ENCODE data around the gene ABCC1. TPM values are rescaled to one million over a fixed set of nuclear protein-coding genes. Genes with fewer than 3 reads are reported as not detected.

ABCC1 gene
- total and polyA plus RNA-seq, 3 experiments from 2014 or later: 9.9 to 64.8 (median 64.6) TPM

DNA sequence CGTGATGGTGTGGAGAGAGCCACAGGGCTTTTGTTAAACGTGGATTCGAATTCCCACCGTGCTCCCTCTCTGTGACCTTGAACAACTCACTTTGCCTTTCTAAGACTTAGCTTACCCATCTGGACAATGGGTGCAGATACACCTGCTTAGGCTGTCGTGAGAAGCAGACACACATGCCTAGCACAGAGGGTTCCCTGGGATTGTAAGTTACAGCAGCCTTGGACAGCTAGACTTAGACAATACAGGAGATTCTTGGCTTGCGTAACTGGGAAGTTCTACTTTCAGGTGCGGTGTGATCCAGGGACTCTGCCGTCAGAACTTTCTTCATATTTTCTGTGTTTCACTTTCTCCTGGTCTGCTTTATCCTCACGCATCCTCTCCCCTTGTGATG is 127.0 kb downstream of the ABCC1 start:
- ChIA-PET POLR2A (no interaction called here), CTCF (no interaction called here)
- Mint-ChIP-seq H3K27ac (peak overlapping the region in 2 of 8 donors; percentile 43 to 79), H3K27me3 (no peaks in the 10 kb centered on the region), H3K4me1 (peaks cover 4 to 12% (median 9%) of the 10 kb centered on the region in 3 donors), H3K36me3 (peaks cover 0 to 88% (median 26%) of the 10 kb centered on the region in 3 donors), H3K4me3 (no peak overlapping the region), H3K9me3 (no peaks in the 10 kb centered on the region)
- H3K4me3 ChIP-seq (ENCODE audit: low read length): no peak overlapping the region
- peaks cover 20% of the 10 kb centered on the region for H3K36me3 ChIP-seq (ENCODE audit: insufficient read depth, low read length)
- no peaks in the 10 kb centered on the region for H3K9me3 ChIP-seq (ENCODE audit: low read length)
- no peak for DNase-seq
- H3K27ac ChIP-seq (ENCODE audit: low read depth, low read length): no peak overlapping the region
- no peaks in the 10 kb centered on the region for H3K4me1 ChIP-seq (ENCODE audit: insufficient read depth, low read length)
- no peaks in the 10 kb centered on the region for H3K27me3 ChIP-seq (ENCODE audit: insufficient read depth, low read length, poor library complexity, severe bottlenecking)

DNA sequence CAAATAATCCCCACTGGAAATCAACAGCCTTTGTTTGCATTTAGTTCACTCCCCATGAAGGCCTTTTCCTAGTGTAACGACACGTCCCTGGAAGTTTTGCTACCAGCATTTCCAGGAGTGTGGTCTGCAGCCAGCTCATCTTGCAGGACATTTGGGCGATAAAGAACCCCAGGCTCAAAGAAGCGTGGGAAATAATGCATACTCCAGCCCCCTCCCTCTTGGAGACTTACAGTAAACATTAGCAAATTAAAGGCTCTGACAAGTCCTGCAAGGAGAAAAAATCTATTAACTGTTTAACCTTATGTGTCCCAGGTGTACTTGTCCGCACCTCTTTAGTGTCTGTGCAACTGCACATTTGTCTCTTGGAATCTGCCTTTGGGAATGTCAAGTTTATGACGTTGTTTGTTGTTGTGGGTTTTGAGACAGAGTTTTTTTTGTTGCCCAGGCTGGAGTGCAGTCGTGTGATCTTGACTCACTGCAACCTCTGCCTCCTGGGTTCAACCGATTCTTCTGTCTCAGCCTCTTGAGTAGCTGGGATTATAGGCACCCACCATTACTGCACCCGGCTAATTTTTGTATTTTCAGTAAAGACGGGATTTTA is 131.1 kb downstream of the ABCC1 start:
- Histone ChIP-seq H3K4me3 (ENCODE audit: low read length) (no peak overlapping the region), H3K4me1 (ENCODE audit: insufficient read depth, low read length) (no peaks in the 10 kb centered on the region), H3K27ac (ENCODE audit: low read depth, low read length) (no peak overlapping the region), H3K9me3 (ENCODE audit: low read length) (no peaks in the 10 kb centered on the region), H3K27me3 (ENCODE audit: insufficient read depth, low read length, poor library complexity, severe bottlenecking) (no peaks in the 10 kb centered on the region), H3K36me3 (ENCODE audit: insufficient read depth, low read length) (peaks cover 27% of the 10 kb centered on the region)
- Mint-ChIP-seq H3K27me3 (no peaks in the 10 kb centered on the region), H3K4me3 (no peak overlapping the region), H3K36me3 (peaks cover 9 to 88% (median 43%) of the 10 kb centered on the region in 3 donors), H3K4me1 (peaks cover 0 to 2% (median 0%) of the 10 kb centered on the region in 3 donors), H3K27ac (peak overlapping the region in 1 of 8 donors; percentile 61), H3K9me3 (no peaks in the 10 kb centered on the region)
- DNase-seq: no peak
- POLR2A ChIA-PET: no interaction called here
- CTCF ChIA-PET: no interaction called here

DNA sequence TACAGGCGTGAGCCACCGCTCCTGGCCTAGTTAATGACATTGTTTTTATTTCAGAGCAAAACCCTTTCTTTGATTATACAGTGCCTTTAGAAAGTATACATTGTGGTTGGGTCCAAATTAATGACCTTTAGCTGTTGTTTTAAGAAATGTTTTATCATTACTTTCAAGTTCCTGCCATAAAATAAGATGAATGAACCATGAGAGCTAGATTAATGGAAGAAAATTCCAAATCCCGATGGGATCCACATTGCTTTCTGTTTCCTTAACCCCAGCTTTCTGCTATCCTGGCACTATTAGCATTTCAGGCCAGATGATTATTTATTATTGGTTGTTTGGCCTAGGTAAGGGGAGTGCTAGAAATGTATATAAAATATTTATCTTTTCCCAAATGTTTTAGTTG is 131.7 kb downstream of the ABCC1 start:
- Histone ChIP-seq H3K4me1 (ENCODE audit: insufficient read depth, low read length) (no peaks in the 10 kb centered on the region), H3K9me3 (ENCODE audit: low read length) (no peaks in the 10 kb centered on the region), H3K27me3 (ENCODE audit: insufficient read depth, low read length, poor library complexity, severe bottlenecking) (no peaks in the 10 kb centered on the region), H3K4me3 (ENCODE audit: low read length) (no peak overlapping the region), H3K27ac (ENCODE audit: low read depth, low read length) (no peak overlapping the region), H3K36me3 (ENCODE audit: insufficient read depth, low read length) (peaks cover 32% of the 10 kb centered on the region)
- H3K4me3 Mint-ChIP-seq: no peak overlapping the region
- H3K9me3 Mint-ChIP-seq: no peaks in the 10 kb centered on the region
- no peaks in the 10 kb centered on the region for H3K27me3 Mint-ChIP-seq
- H3K27ac Mint-ChIP-seq: no peak overlapping the region
- peaks cover 9 to 88% (median 42%) of the 10 kb centered on the region in 3 donors for H3K36me3 Mint-ChIP-seq
- ChIA-PET POLR2A (no interaction called here), CTCF (no interaction called here)
- DNase-seq: no peak
- peaks cover 0 to 2% (median 0%) of the 10 kb centered on the region in 3 donors for H3K4me1 Mint-ChIP-seq

DNA sequence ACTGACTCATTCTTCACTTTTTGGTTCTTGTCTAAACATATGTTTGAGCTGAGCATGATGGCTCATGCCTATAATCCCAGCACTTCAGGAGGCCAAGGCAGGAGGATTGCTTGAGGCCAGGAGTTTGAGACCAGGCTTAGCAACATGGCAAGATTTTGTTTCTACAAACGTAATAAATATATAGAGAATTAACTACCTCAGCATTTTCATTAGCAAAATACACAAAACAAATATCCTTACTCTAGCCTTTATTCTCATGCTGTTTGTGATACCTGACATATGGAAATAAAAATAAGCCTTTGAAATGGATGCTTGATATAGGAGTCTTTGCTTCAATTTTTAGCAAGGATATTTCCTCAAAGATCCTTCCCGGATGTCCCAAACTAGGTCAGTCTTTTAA is 132.8 kb downstream of the ABCC1 start:
- Mint-ChIP-seq H3K4me3 (no peak overlapping the region), H3K9me3 (no peaks in the 10 kb centered on the region), H3K27ac (peak overlapping the region in 1 of 8 donors; percentile 32), H3K27me3 (no peaks in the 10 kb centered on the region), H3K36me3 (peaks cover 9 to 88% (median 39%) of the 10 kb centered on the region in 3 donors), H3K4me1 (peaks cover 0 to 1% (median 0%) of the 10 kb centered on the region in 3 donors)
- CTCF ChIA-PET: interaction anchor here (1.0 kb wide), 1 partner anchor 46 kb away, joined by 3 read pairs; no protein-coding TSS in a partner anchor
- POLR2A ChIA-PET: no interaction called here
- H3K36me3 ChIP-seq (ENCODE audit: insufficient read depth, low read length): peaks cover 32% of the 10 kb centered on the region
- H3K4me3 ChIP-seq (ENCODE audit: low read length): no peak overlapping the region
- H3K4me1 ChIP-seq (ENCODE audit: insufficient read depth, low read length): no peaks in the 10 kb centered on the region
- no peak overlapping the region for H3K27ac ChIP-seq (ENCODE audit: low read depth, low read length)
- no peaks in the 10 kb centered on the region for H3K27me3 ChIP-seq (ENCODE audit: insufficient read depth, low read length, poor library complexity, severe bottlenecking)
- H3K9me3 ChIP-seq (ENCODE audit: low read length): no peaks in the 10 kb centered on the region
- DNase-seq: no peak

DNA sequence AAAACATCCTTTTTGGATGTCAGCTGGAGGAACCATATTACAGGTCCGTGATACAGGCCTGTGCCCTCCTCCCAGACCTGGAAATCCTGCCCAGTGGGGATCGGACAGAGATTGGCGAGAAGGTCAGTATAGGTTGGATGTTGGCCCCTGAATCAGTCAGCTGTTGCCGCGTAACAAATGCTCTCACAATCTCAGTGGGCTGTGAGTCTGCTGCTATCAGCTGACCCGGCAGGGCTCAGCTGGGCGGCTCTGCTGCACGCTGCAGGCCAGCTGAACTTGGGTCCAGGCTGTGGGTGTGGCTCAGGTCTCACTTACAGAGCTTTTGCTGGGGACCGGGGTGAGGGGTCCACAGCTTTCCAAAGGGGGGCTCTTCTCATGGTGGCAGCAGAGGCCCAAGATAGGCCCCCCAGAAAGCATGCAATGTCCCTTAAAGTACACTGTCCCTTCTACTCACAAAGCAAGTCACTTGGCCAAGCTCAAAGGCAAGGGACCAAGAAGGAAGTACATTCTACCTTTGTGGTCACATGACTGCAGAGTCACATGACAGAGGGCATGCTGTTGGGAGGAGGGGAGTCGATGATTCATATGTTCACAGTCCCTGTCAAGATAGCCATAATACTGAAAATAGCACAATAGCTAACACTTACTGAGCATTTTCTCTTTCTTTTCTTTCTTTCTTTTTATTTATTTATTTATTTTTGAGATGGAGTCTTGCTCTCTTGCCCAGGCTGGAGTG is 134.2 kb downstream of the ABCC1 start:
- Mint-ChIP-seq H3K9me3 (no peaks in the 10 kb centered on the region), H3K36me3 (peaks cover 9 to 90% (median 34%) of the 10 kb centered on the region in 3 donors), H3K27me3 (no peaks in the 10 kb centered on the region), H3K27ac (peak overlapping the region in 1 of 8 donors; percentile 17), H3K4me3 (no peak overlapping the region), H3K4me1 (no peaks in the 10 kb centered on the region)
- Histone ChIP-seq H3K4me3 (ENCODE audit: low read length) (no peak overlapping the region), H3K9me3 (ENCODE audit: low read length) (no peaks in the 10 kb centered on the region), H3K27me3 (ENCODE audit: insufficient read depth, low read length, poor library complexity, severe bottlenecking) (no peaks in the 10 kb centered on the region), H3K27ac (ENCODE audit: low read depth, low read length) (no peak overlapping the region), H3K36me3 (ENCODE audit: insufficient read depth, low read length) (peaks cover 33% of the 10 kb centered on the region), H3K4me1 (ENCODE audit: insufficient read depth, low read length) (no peaks in the 10 kb centered on the region)
- ChIA-PET CTCF (no interaction called here), POLR2A (no interaction called here)
- no peak for DNase-seq

DNA sequence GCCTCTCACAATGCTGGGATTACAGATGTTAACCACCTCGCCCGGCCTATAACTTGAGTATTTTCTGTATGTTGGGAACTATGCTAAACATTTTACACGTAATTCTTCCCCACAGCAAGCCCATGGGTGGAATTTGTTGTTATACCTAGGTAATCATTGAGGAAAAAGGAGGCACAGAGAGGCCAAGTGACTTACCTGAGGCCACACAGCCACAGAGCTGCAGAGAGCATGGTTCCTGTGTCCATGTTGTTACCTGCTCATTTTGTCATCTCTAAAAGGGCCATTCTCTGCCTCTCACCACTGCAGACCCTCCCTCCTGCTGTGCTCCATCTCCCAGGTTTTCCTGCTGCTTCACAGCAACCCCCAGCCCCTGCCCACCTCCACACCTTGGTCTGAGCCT is 135.5 kb downstream of the ABCC1 start:
- Histone ChIP-seq H3K36me3 (ENCODE audit: insufficient read depth, low read length) (peaks cover 35% of the 10 kb centered on the region), H3K9me3 (ENCODE audit: low read length) (no peaks in the 10 kb centered on the region), H3K27ac (ENCODE audit: low read depth, low read length) (no peak overlapping the region), H3K4me1 (ENCODE audit: insufficient read depth, low read length) (no peaks in the 10 kb centered on the region), H3K27me3 (ENCODE audit: insufficient read depth, low read length, poor library complexity, severe bottlenecking) (no peaks in the 10 kb centered on the region), H3K4me3 (ENCODE audit: low read length) (no peak overlapping the region)
- ChIA-PET CTCF (no interaction called here), POLR2A (no interaction called here)
- Mint-ChIP-seq H3K27me3 (no peaks in the 10 kb centered on the region), H3K36me3 (peaks cover 9 to 90% (median 31%) of the 10 kb centered on the region in 3 donors), H3K4me3 (no peak overlapping the region), H3K9me3 (no peaks in the 10 kb centered on the region), H3K4me1 (no peaks in the 10 kb centered on the region), H3K27ac (peak overlapping the region in 1 of 8 donors; percentile 17)
- DNase-seq: no peak

DNA sequence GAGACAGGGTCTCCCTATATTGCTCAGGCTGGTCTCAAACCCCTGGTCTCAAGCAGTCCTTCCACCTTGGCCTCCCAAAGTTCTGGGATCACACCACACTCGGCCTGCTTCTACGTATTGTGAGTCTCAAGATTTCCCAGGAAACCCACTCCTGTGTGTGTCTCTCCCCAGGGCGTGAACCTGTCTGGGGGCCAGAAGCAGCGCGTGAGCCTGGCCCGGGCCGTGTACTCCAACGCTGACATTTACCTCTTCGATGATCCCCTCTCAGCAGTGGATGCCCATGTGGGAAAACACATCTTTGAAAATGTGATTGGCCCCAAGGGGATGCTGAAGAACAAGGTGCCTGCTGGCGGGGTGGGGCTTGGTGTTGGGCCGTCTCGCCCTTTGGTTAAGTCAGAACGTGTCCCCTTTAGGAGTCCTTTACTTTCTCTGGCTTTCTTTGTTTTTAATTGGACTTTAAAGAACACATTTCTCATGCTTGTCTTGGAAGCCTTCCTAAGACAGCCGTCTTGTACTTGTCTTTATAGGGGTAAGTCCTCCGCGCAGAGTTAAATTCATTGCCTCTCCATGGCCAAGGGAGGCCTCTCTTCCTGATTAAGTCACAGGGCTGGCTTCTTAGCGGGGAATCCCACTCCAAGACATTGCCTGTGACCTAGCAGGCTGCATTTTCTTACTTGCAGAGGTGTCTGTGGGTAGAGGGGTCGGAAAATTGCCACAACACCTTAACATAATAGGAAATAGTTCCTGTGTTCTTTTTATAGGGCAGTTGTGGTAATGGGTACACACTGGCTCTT is 137.4 kb downstream of the ABCC1 start:
- no peak overlapping the region for H3K4me3 Mint-ChIP-seq
- DNase-seq: no peak
- CTCF ChIA-PET: no interaction called here

DNA sequence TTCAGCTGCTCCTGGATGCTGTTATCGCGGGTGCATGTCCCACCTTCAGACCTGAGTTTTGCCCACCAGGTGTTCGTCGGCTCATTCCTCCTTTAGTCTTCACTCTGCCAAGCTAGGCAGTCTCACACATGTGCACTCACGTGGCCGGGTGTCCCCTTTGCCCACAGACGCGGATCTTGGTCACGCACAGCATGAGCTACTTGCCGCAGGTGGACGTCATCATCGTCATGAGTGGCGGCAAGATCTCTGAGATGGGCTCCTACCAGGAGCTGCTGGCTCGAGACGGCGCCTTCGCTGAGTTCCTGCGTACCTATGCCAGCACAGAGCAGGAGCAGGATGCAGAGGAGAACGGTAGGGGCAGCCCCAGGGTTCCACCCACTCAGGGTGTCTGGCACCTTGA is 140.8 kb downstream of the ABCC1 start:
- H3K36me3 ChIP-seq (ENCODE audit: insufficient read depth, low read length): peaks cover 36% of the 10 kb centered on the region
- POLR2A ChIA-PET: no interaction called here
- H3K4me3 Mint-ChIP-seq: no peak overlapping the region

More for the DNA sequence above, 137.4 kb downstream of the ABCC1 start:
- Histone ChIP-seq H3K4me3 (ENCODE audit: low read length) (no peak overlapping the region), H3K4me1 (ENCODE audit: insufficient read depth, low read length) (no peaks in the 10 kb centered on the region), H3K27ac (ENCODE audit: low read depth, low read length) (no peak overlapping the region), H3K9me3 (ENCODE audit: low read length) (no peaks in the 10 kb centered on the region), H3K27me3 (ENCODE audit: insufficient read depth, low read length, poor library complexity, severe bottlenecking) (no peaks in the 10 kb centered on the region), H3K36me3 (ENCODE audit: insufficient read depth, low read length) (peaks cover 48% of the 10 kb centered on the region)
- H3K27ac Mint-ChIP-seq: peak overlapping the region in 3 of 8 donors; percentile 29 to 91 (median 73)
- H3K36me3 Mint-ChIP-seq: peaks cover 12 to 92% (median 31%) of the 10 kb centered on the region in 3 donors
- H3K9me3 Mint-ChIP-seq: no peaks in the 10 kb centered on the region
- POLR2A ChIA-PET: no interaction called here
- H3K4me1 Mint-ChIP-seq: no peaks in the 10 kb centered on the region
- no peaks in the 10 kb centered on the region for H3K27me3 Mint-ChIP-seq

More for the DNA sequence above, 140.8 kb downstream of the ABCC1 start:
- peaks cover 0 to 2% (median 0%) of the 10 kb centered on the region in 3 donors for H3K4me1 Mint-ChIP-seq
- Histone ChIP-seq H3K4me1 (ENCODE audit: insufficient read depth, low read length) (no peaks in the 10 kb centered on the region), H3K27ac (ENCODE audit: low read depth, low read length) (no peak overlapping the region), H3K4me3 (ENCODE audit: low read length) (no peak overlapping the region), H3K27me3 (ENCODE audit: insufficient read depth, low read length, poor library complexity, severe bottlenecking) (no peaks in the 10 kb centered on the region), H3K9me3 (ENCODE audit: low read length) (no peaks in the 10 kb centered on the region)
- CTCF ChIA-PET: no interaction called here
- H3K9me3 Mint-ChIP-seq: no peaks in the 10 kb centered on the region
- H3K36me3 Mint-ChIP-seq: peaks cover 3 to 88% (median 23%) of the 10 kb centered on the region in 3 donors
- no peak for DNase-seq
- H3K27me3 Mint-ChIP-seq: no peaks in the 10 kb centered on the region
- peak overlapping the region in 1 of 8 donors; percentile 56 for H3K27ac Mint-ChIP-seq

All from CD8-positive, alpha-beta memory T cell (primary cell).